ENCODE results near the gene NTRK2.

The NTRK2 gene

DNA sequence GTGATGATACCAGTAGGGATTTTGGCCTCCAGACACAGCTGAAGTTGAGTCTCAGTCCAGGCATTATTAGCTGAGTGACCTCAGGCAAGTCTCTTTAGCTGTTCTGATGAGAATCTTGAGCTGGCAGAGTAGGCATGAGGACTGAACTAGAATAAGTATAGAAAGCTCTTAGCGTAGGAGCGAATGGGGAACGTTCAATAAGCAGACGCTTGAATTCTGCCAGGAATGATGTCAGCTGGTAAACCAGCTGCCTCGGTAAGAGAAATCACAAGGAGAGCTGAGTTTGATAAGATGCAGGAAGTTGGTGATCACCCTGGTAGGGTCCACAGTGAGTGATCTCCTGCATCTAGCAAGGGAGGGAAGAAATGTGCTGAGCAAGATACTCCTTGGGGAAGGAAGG is 280.4 kb downstream of the NTRK2 start:
- DNase-seq, result no peak

DNA sequence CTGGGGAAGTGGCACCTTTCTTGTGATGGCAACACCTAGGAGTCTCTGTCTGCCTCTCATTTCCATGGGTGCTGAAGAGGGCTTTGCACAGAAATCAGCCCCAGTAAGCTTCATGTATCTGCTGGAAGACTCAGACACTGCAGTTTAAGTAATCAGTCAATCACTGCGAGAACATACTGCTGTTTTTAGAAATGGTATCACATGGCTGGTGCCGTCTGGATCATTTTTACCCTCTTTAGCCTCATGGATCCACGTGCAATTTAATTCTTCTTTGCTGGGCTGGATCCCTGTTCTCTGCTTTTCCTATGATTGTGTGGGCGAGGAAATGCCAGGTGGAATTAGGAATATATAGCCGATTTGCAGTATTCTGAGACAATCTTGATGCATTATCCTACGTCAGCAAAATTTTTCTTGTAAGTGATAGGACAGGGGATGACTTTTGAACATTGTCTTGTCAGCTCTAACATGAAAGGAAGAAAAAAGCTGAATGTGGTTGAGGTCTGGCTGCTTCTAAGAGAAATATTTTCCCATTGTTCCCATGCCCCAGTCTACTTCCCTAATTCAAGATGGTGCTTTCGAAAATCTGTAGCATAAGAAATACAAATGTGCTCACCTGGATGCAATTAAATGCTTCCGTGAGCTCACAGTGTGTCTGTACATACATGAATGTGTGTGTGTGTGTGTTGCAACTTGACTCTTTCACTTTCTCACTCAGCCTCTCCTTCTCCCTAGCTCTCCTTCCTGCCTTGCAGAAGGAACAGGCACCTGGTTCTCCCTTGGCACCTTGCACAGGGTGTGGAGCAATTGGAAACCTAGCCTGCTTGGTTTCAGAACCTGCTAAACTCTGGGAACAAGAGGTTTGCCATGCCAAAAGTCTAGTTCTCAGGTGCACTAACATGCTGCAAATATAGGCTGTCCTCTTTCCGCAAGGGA is 281.6 kb downstream of the NTRK2 start:
- DNase-seq, result no peak

DNA sequence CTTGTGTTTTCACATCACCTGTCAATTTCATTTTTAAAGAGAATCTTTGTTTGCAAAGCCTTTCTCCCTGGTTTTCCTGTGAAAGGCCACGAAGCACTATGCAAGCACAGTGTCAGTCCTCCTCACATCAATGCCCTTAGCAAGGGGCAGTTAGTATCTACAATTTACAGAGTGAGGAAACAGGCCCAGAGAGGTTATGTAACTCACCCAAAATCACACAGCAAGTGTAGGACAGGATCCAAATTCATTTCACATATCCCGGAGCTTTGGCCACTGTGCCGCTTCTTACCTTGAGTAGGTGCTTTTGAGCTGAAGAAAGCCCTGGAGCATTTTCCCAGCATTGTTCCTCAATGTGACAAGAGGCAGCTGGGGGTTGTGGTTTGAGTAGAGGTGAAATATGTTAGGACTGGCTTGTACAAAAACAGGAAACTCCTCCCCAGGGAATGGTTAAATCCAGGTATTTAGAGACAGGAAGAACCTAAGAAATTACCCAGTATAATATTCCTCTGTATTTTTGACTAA is 283.8 kb downstream of the NTRK2 start:
- no peak for DNase-seq

DNA sequence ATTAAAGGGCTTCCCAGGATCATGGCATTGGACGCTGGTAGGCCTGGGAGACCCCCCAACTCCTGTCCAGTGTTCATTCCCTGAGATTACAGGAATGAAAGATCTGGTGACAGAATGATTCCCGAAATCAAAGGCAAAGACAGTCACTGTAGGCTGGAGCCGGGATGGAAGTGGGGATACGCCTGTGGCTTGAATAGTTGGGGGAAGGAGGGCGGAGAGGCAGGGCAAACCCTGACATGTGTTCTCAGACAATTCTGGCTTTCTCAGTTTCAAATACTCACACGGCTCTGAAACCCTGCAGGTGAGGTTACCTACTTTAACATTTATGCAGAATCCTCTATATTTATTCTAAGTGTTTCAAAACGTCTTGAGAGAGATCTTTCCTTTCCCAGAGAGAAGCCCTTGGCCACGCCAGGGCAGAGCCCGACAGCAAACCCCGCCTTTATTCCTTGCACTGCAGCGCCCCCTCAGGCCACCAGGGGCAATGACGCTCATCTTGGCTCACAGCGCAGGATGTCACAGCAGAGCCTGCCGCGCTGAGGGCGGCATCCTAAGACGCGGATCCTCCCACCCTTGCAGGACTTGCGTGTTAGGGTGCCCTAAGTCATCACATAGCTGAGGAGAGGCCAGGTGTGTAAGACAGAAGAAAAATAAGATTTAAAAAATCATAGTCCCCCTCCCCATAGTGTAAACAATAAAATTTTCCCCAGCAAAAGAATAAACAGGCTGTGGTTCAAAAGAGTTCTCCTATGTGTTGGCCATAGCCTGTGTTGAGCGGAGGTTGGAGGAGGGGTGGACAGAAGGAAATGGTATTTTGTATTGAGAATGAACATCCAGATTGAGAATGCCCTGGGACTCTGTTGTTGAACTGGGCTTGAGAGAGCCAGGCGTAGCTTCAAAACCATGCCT is 284.5 kb downstream of the NTRK2 start:
- peak; percentile 62 for DNase-seq

DNA sequence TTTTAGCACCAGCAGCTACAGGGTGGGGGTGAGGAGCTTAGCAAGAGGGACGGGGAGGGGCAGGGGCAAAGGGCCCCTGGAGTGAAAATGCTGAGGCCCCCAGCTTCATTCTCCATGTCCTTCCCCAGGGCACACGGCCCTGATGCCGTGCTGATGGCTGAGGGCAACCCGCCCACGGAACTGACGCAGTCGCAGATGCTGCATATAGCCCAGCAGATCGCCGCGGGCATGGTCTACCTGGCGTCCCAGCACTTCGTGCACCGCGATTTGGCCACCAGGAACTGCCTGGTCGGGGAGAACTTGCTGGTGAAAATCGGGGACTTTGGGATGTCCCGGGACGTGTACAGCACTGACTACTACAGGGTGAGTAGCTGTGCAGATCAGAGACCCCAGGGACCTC is 285.6 kb downstream of the NTRK2 start:
- DNase-seq, result no peak

DNA sequence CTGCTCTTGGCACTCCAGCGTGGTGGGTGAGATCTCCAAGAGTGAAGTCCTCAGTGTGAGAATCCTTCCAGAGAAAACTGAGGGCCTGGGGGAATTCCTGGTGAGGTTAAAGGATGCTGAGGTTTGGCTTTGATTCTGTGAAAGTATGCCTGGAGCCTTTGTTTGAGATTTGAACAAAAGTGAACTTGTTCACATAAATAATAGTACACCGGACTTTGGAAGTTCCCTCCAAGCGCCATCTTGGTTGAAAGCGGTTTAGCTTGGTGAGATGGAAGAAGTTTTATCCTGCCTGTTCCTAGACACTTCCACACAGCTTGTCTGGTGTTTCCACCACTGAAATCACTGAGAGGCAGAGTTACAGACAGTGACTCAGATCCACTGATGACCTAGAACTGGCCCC is 286.4 kb downstream of the NTRK2 start:
- no peak for DNase-seq

DNA sequence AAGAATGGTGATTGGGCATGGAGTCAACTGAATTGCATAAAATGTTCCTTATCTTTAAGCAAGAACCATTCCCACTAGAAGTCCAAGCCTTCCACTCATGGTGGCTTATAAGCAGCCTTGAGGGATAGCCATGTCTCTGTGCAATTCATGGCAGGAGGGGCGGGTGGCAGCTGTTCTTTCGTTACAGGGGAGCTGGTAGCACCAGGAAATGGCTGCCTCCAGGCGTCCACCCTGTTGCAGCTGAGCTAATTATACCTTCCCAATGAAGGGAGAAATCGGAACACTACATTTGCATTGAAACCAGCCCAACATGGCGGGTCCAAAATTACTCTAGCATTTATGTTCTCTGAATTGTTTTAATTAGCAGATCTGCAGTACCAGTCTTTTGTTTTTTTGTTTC is 289.8 kb downstream of the NTRK2 start:
- no peak for DNase-seq

DNA sequence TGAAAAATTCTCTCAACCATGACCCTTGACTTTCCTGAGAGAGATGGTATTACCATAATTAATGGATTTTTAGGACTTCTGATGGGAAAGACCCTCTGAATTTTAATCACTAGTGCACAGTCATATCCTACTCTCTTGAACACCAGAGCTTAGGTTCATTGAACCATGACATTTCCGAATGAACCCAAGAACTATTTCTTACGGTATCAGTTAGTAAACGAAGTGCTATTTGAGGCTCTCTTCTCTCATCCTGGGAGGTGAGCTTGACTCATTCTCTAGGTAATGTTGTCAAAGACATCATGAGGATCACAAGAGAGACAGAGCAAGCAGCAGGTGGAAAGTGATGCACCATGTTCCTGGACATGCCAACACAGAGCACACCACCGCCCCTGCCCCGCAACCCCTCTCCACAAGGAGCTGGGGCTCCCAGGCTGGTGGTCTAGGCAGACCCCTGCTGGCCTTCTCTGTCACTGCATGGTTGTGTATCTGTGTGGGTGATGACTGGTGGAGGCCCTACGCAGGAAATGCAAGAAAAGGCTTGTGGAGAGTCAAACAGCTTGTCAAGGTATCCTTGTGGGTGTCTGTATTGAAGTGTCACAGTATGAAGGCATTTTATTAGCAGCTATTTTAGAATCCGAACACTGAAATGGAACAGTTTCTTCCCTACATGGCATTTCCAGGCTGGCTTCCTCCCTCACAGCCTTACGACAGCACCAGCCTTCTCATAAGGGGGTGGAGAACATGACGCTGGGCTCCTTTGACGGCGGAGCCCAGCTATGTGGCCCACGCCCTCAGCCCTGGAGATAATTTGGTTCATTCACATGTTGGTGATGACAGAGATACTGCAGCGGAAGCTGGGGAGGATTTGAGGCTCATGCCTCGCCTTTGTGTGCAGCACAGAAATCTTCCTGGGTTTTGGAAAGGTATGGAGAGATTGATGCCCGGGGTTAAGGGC is 297.6 kb downstream of the NTRK2 start:
- DNase-seq, result no peak

DNA sequence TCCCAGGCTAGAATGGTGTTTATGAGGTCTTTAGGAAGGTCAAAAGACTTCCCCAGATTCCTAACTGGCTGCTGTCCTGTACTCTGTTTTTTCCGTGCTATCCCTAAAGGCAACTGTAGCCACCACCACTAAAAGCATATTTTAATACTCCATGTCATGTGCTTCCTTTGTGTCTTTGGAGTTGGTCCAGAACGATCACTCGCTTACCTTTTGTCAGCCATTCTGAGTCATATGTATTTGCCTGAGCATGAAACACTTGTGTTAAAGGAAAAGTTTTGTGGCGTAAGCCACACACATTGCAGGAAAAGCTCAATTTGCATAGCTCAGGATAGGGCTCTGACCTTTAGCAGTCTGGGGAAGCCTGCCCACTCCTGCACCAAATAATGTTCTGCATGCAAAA is 299.6 kb downstream of the NTRK2 start:
- DNase-seq, result no peak

DNA sequence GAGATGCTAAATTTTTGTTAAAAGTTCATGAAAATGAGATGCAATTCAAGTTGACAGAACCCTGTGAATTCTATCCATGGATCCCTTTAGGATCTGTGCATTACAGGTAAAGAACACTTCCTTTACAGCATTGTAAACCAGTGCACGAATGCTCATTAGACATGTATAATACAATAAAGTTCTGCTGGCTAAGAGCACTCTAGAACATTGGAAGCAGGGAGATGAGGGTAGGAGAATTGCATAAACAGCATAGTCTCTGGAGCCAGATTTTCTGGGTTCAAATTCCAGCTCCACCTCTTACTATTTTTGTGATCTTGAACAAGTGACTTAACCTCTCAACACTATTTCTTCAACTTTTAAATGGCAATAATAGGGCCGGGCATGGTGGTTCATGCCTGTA is 300.2 kb downstream of the NTRK2 start:
- no peak for DNase-seq

DNA sequence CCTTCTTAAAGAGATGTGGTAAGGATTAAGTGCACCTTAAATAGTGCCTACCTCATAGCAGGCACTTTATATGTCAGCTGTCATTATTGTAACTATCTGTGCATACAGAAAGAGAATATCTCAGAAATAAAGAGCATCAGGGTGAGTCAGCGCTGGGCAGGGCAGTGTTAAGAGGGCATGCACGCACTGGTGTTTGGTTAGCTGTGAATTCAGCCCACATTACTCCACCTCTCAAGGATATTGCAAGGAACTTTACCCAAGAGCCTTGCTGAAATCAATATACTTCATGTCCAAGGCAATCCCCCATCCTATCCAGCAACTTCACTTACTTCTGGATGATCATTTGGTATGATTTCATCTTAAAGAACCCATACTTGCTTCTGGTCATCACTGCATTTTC is 300.9 kb downstream of the NTRK2 start:
- DNase-seq, result no peak

DNA sequence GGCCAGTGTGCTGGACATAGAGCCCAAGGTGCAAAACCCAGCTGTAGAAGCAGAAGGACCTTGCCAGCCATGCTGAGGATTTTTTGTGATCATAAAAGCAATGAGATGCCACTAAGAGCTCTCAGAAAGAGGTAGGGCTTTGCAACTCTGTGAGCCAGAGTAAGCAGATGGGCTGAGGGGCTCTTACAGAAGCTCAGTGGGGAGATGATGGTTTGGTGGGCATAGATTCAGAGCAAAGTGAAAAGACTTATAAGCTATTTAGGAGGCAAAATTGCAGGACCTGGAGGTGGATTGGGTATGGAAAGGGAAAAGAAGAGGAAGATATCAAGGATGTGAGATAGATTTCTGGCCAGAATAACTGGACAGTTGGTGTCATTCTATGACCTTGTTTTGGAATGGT is 302.0 kb downstream of the NTRK2 start:
- DNase-seq, result no peak

DNA sequence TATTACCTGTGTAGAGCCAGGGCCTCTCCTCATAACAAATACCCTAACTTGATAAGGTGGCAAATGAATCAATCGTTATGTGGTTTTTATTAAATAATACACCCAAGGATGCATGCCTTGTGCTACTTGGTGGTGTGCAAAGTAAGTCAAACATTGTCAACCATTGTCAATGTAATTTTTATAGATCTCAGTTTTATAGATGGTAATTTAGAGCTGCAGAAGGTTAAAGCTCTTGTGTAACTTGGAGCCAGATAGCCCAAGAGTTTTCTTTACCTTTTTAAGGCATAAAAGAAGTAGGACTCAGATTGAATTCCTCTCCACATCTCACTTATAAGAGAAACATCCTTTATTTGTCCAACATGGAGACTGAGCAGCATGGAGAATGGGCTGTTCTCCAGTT is 304.7 kb downstream of the NTRK2 start:
- no peak for DNase-seq

DNA sequence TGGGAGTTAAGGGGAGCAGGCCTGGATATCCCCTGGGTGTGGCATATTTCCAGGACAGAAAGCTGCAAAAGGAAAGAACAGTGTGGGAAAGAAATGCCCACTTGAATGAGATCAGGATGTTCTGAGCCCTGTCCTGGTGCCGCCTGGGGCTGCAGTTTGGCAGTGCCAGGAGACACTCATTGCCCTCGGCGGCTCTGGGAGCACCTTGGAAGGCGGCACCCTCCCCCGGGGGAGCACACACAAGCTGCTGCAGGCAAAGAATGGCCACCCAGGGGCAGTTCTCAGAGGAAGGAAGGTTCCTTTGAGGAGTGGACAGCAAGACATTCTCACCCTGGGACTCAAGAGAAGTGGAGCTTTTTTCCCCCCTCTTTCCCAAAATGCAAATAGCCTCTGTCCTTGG is 305.3 kb downstream of the NTRK2 start:
- DNase-seq, result no peak

DNA sequence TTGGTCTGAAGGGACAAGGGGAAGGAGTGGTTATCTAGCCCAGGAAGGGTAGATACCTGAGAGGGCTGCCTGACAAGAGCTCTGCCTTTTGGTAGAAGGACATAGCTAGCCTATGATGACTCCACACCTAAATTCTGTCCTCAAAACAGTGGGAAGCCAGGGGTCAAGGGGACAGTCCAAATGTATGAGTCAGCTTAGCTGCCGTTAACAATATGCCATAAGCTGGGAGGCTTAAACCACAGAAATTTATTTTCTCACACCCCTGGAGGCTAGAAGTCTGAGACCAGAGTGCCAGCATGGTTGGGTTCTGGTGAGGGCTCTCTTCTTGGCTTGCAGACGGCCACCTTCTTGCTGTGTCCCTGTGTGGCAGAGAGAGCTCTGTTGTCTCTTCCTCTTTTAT is 306.4 kb downstream of the NTRK2 start:
- DNase-seq, result no peak

DNA sequence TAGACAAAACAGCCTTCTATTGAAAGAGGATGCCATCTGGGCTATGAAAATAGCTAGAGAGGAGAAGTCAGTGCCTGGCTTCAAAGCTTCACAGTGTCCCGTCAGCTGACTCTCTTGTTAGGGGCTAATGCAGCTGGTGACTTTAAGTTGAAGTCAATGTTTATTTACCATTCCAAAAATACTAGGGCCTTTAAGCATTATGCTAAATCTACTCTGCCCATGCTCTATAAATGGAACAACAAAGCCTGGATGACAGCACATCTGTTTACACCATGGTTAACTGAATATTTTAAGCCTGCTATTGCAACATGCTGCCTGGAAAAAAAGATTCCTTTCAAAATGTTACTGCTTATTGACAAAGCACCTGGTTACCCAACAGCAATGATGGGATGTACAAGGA is 309.1 kb downstream of the NTRK2 start:
- no peak for DNase-seq

DNA sequence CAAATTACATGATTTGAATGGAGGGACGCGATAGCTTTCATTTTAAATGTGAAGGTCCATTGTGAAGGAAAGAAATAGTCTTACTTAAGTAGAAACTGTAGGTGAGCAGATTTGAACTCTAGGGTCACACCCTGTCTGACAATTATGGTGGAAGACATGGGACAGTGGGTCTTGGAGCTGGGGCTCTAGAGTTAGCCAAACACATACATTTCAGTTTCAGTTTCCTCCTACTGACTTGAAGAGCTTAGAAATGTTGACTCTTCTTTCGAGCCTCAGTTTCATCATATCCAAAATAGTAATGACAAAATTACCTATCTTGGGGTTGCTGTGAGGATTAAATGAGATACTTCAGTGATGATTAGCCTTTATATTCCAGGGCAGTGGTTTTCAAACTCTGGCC is 314.2 kb downstream of the NTRK2 start:
- no peak for DNase-seq

DNA sequence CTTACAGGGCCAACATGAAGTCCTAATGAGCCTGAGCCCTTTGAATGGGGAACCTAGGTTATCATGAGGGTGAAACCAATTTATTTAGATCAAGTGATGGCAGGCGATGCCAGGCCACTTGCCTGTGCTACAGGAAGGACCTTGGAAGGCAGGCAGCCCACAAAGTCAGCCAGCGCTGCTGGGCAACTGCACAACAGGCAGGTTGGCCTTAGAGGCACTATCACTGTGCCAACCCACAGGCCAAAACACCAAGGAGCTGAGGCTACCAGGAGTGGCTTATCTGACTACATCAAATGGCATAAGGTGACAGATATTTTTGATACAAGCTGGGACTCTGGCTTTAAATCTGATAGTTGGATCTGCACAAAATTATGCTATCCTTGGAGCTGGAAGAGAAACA is 319.1 kb downstream of the NTRK2 start:
- no peak for DNase-seq

DNA sequence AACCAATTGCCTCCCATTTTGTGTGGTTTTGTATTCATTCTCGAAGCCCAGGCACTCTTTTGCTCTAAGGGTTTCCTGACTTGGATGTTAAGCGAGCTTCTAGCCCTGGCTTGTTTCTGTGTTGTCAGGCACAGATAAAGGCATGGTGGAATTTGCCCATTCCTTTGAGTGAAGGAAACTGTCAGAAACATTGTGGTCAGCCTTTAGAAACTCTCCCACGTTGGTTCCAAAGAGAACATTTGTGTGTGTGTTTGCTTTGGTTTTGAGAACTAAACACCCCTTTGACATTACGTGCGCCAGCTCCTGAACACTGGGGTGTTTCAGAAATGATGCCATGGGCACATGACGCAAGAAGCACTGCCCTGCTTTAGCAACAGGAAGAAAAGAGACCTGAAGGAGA is 320.9 kb downstream of the NTRK2 start:
- no peak for DNase-seq

DNA sequence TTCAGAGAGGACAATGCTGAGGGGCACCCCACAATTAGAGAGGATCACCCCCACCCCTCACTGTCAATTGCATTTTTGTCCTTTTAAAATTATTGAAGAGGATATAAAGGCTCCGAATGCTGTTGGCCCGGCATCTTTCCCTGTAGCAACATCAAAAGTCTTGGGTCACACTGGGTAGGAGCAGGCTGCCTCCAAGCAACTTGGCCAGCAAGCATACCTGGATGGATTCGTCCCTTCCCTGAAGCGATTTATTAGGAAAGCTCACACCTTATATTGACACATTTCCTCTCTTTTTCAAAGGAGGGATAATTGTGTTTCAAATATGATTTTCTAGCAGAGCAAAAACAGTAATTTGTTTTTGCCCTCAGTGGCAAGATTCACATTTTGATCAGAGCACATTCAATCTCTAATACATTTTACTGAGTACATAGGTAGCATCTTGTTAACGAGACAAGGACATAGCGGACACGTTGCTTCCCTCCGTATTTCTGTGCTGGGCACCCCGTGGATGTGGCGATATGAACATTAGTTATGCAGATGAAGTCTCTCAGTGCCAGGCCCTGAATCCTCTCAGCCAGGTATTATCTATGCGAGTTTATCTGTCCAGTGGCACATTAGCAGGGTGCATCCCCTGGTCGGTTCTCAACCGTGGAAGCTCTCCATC is 321.5 kb downstream of the NTRK2 start:
- DNase-seq, result no peak

DNA sequence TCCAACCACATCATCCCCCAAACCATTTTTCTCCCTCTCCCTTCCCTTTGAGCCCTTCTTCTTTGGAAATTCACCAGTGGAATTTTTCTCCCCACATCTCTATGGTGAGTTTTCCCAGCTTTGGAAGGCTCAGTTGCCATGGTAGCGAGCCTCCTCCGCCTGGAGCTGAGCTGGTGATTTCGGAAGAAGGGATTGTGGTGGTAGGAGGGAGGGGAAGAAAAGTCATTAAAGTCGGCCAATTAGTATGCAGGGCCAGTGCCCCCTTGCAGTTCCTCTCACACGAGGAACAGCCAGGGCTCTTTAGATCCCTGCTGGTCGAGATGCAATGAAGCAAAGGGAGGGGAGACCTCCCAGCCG is 322.0 kb downstream of the NTRK2 start:
- no peak for DNase-seq

DNA sequence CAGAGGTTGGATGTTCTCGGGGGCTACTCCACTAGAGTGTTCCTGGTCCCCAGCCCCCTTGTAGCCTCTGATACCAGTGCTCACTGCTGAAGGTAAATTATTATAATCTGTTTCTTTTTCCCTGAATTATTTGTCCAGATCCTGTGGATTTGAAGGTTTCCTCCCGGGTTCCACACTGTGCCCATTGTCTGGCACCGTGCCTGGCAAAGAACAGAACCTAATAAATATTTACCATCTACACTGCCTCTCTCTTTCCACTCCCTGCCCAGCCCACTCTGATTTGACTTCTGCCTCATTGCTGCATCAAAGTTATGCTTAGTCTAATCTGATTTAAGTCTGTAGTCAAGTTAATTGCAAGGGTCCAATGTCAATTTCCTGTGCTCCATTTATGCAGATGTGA is 322.9 kb downstream of the NTRK2 start:
- no peak for DNase-seq

Data from stimulated activated CD4-positive, alpha-beta T cell treated with anti-CD3 and anti-CD28 coated beads, Interleukin-15, amount 100 ng/mL, for 24 hours (primary cell).